ENCODE data around the gene CELF1.

The CELF1 gene

GRCh38 chr11:47552566-47553405 lies at the start of gene CELF1:
Gene CELF1, minus strand, starts transcription at chr11:47553132. Its CDS starts 53,609 bp downstream, at chr11:47499523.
- DNase-seq (ENCODE audit: low read depth in 3 of 3, low spot score in 1 of 3) = peak; percentile 76 to 83 (median 80)

- DNase-seq (ENCODE audit: low read depth in 3 of 3, low spot score in 1 of 3) = no peak
Observed at GRCh38 chr11:47599902-47600301, 47.0 kb upstream of the CELF1 start.

DNA sequence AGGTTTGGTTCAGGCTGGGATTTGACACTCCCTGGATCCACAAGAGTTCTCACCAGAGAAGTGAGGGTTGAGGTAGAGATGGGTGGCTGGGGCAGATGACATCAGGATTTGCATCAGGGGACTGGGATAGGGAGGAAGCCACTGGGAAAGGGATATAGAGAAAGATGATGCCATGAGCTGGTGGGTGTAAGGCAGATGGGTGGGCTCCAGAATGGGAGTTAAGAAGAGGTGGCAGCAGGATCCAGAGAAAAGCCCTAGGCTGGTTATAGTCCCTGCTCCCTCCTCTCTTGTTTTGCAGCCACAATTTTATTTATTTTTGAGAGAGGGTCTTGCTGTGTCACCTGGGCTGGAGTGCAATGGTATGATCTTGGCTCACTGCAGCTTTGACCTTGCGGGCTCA lies 43.0 kb upstream of the CELF1 start:
- no peak for DNase-seq (ENCODE audit: low read depth in 3 of 3, low spot score in 1 of 3)

DNA sequence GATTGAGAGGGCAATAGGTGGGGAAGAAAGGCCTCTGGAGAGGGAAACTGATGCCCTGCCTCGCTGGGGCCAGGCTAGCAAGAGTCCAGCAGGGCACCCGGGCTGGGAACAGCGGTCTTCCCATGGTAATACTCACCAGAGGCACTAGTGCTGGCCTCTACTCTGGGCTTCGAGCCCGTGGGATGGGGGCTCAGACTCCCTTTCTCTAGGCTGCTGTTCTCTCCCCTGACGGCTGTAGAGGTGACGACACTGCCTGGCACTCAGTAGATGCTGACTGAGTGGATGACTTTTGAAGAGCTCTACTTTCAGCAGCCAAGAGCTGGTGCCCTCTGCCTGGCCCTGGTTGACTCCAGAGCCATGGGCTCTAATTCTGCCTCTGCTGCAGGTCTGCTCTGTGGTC lies 42.1 kb upstream of the CELF1 start:
- DNase-seq (ENCODE audit: low read depth in 3 of 3, low spot score in 1 of 3) = no peak

GRCh38 chr11:47593934-47594855 lies 41.3 kb upstream of the CELF1 start, which contains the start of gene C1QTNF4:
Gene C1QTNF4, minus strand, starts transcription at chr11:47594411. Its CDS starts 3,601 bp downstream, at chr11:47590810.
- DNase-seq (ENCODE audit: low read depth in 3 of 3, low spot score in 1 of 3) = no peak

GRCh38 chr11:47593492-47593933 lies 40.6 kb upstream of the CELF1 start:
- no peak for DNase-seq (ENCODE audit: low read depth in 3 of 3, low spot score in 1 of 3)

DNA sequence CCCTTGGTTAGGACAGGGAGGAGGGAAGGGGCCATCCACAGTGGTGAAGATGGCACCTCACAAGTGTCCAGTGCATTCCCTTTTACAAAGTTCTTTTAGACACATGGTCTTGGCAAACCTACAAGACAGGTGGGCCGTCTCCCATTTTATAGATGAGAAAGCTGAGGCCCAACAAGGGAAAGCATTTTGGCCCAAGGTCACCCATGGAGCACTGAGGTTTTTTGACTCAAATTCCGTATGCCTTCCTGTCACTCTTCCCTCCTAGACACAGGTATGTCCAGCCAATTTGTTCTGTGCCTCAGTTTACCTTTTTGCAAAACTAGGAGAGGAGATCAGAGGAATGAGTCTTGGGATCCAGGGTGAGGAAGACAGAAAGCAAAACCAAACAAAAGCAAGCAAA lies 40.0 kb upstream of the CELF1 start:
- DNase-seq (ENCODE audit: low read depth in 3 of 3, low spot score in 1 of 3) = no peak

DNA sequence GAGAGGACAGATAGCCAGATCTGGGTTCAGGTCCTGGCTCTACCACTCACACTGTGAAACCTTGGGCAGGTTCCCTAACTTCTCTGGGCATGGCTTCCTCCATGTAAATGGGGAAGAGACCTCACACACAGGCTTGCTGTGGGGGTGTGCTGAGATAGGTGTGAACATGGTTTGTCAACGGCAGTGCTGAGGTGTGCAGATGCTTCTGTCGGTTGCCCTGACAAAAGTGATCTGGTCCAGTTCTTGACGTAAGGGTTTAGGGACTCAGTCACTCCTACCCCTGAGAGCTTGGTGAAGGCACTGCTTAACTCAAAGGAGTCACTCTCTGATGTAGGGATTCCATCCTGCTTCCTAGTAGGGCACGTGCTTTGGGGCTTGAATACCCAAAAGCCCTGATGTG lies 39.3 kb upstream of the CELF1 start:
- DNase-seq (ENCODE audit: low read depth in 3 of 3, low spot score in 1 of 3) = no peak

GRCh38 chr11:47591764-47592163 lies 38.8 kb upstream of the CELF1 start:
- DNase-seq (ENCODE audit: low read depth in 3 of 3, low spot score in 1 of 3) = no peak

- DNase-seq (ENCODE audit: low read depth in 3 of 3, low spot score in 1 of 3) = no peak
Observed at GRCh38 chr11:47589977-47590861, 37.3 kb upstream of the CELF1 start.

DNA sequence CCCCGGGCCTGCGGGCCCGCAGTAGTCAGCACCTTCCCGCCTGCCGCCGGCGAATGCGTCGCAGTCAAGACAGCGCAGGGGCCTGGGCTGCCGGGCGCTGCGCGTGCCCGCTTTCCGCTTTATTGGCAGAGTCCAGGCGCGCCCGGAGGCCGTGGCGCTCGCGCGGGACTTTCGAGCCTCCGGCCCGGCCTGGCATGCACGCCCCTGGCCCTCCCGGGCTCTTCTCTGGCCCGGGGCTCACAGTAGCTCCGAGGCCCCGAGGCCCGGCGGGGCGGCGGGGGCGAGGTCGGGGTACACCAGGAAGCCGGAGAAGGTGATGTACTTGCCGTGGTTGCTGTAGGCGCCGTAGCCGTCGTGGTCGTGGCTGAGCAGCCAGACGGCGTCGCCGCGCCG lies 36.6 kb upstream of the CELF1 start:
- no peak for DNase-seq (ENCODE audit: low read depth in 3 of 3, low spot score in 1 of 3)

DNA sequence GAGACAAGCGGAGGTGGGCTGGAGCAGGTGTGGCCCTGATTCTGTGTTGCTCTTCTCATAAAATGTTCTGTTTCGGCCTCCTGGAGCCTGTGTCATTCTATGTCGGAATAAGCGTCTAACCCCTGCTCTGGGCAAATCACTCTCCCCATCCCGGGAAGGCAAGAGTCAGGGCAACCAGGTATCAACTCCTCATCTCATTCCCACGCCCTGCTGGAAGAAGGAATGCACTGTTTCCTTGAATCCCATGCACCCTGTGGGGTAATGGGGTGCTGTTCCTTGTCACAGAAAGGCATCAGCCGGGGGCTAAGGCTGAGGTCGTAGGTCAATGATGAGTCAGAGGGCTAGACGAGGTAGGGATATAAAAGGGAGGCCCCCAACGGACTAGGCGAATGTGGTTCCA lies 36.2 kb upstream of the CELF1 start:
- DNase-seq (ENCODE audit: low read depth in 3 of 3, low spot score in 1 of 3) = no peak

DNA sequence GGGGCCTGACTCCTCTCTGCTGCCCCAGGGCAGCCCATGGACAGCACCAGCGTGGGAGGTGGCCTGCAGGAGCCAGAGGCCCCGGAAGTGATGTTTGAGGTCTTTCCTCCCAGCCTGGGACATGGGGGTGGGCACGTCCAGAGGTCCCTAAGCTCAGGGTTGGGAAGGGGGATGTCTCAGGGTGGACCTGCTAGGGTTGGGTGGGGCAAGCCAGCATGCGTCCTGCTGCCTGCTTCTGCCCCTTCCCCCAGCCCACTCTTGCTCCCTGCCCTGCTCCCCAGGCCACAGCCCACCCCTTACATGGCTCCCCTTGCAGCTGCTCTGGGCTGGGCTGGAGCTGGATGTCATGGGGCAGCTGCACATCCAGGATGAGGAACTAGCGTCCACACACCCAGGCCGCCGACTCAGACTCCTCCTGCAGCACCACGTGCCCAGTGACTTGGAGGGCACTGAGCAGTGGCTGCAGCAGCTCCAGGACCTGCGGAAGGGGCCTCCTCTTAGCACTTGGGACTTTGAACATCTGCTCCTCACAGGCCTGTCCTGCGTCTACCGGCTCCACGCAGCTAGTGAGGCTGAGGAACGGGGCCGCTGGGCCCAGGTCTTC lies 34.9 kb upstream of the CELF1 start:
- DNase-seq (ENCODE audit: low read depth in 3 of 3, low spot score in 1 of 3) = no peak

- no peak for DNase-seq (ENCODE audit: low read depth in 3 of 3, low spot score in 1 of 3)
Observed at GRCh38 chr11:47587039-47587716, 34.2 kb upstream of the CELF1 start.

DNA sequence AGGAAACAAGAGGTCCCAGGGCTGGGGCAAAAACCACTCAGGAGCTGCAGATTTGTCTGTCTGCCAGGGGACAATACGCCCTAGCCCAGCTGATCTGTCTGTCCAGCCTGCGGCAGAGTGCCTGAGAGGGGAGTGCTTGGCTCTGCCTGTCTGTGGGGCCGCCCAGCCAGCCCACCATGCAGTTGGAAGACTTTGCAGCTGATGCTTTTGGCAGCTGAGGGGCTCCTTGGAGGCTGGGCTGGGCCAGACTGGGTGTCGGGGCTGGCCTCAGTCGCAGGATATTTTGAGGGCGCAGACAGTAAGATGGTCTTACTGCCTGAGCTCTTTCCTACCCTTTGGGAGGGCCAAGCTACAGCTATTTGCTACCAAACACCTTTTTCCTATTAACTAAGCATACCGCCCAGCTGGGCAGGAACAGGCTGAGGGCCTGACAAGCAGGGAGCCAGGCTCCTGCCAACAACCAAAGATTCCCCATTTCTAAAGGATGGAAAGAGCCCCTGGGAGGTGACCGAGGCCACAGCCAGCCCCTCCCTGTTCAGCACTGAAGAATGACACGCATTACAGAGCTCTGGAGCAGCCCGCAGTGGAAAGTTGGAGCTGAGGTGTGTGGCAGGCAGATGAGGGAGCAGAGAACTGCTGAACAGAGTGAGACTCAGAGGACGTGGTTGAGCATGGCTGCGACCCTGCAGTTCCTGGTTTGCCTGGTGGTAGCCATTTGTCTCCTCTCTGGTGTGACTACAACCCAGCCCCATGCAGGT lies 33.3 kb upstream of the CELF1 start, which contains the start of gene FAM180B:
FAM180B (plus strand) TSS at position 581 of the 758 bp plus-strand sequence; CDS start at position 672, 91 bp downstream.
- DNase-seq (ENCODE audit: low read depth in 3 of 3, low spot score in 1 of 3) = no peak

- DNase-seq (ENCODE audit: low read depth in 3 of 3, low spot score in 1 of 3) = no peak
Observed at GRCh38 chr11:47583844-47584243, 30.9 kb upstream of the CELF1 start.

DNA sequence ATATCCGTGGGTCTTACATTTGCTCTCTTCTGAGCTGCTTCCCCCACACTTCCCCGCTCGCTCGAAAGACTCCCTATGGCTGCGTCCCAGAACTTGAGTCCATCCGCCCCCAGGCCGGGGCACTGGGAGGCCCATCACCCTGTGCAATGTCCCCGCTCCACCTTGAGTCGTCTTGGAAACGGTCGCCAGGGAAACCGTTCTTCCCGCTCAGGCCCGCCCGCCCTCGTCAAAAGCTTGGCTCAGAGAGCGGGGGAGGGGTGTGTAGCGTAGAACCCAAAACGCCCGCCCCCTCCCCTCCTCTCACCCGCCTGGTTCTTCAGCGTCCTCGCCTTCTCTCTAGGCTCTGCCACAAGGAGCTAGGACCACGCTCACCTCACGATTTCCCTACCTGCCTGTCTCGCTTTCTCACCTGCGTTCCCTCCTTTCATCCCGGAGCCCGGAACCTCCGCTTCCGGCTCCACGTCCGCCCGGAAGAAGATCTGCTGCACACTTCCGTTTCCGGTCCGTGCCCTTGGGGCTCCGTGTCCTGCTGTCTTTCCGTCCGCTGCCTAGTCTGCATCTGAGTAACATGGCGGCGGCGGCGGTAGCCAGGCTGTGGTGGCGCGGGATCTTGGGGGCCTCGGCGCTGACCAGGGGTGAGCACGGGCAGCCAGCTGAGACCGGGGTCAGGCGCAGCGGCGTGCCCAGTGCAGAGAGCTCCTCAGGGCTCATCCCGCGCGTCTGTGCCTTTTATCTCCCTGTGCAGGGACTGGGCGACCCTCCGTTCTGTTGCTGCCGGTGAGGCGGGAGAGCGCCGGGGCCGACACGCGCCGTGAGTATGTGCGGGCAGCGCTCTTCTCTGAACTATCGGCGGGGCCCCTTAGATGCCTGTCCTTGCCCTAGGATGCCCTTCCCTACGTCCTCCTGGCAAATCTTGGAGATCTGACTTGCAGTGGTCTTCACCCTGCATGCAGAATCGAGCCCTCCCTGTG lies 25.9 kb upstream of the CELF1 start, which contains the start of the genes KBTBD4 and NDUFS3:
KBTBD4 (minus strand) TSS at position 447 of the 971 bp plus-strand sequence; CDS start at position 428, 19 bp downstream.
NDUFS3 (plus strand) TSS at position 551 of the 971 bp plus-strand sequence; CDS start at position 569, 18 bp downstream.
- DNase-seq (ENCODE audit: low read depth in 3 of 3, low spot score in 1 of 3) = peak; percentile 68 to 90 (median 80)

Data from stimulated activated CD4-positive, alpha-beta T cell treated with anti-CD3 and anti-CD28 coated beads, TNF-alpha, amount 100 ng/mL, for 1 hour (primary cell).